ACHN (cell line): Measurements from ENCODE around the gene FBF1.

ENCODE experiments used
- DNase-seq: peaks from one replicate; pipeline ENCODE4 v3.0.0-alpha.2; 2015
- in situ Hi-C: cut with HindIII; loops from 2 replicates; pipeline ENCODE4 v1.10.0; 2017; ENCODE audit warnings: low sequenced_read_pairs, low pct_ligation_motif_present, low pct_unique_long_range_greater_than_20kb

The FBF1 gene

GRCh38 chr17:75959839-75960511, 19.1 kb upstream of the FBF1 start:
- no peak for DNase-seq
- in situ Hi-C loops = no loop called here

DNA sequence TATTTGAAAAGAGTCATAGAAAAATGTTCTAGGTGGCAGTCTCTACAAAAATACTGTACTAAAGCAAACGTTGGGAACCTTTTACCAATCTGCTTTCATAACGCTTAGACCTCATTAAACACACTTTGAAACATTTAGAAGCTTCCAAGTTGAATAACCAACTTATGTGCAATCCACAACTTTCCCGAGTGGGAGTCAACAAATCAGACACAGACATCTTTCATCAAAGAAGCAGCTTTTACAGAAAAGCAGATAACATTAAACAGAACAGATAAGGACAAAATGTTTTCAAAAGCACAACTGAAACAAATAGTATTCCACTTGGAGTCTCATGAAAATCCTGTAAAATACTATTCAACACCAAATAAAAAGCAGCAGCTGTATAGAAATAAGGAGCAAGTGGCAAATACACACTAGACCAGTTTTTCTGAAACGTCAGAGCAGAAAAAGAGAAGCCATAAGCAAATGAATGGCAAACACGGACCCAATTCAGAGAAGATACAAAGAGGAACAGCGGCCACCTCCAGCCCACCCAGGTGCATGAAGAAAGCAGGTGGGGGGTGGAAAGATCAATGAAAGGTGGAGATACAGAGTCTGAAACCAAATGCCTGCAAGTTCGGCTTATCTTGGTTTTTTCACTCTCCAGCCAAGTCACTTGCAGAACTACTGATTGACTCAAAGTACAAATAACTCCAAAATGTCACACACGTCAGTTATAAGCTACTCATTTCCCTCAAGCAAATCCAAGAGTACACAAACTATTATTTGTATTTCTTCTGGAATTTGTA, 18.4 kb upstream of the FBF1 start:
- DNase-seq = no peak

DNA sequence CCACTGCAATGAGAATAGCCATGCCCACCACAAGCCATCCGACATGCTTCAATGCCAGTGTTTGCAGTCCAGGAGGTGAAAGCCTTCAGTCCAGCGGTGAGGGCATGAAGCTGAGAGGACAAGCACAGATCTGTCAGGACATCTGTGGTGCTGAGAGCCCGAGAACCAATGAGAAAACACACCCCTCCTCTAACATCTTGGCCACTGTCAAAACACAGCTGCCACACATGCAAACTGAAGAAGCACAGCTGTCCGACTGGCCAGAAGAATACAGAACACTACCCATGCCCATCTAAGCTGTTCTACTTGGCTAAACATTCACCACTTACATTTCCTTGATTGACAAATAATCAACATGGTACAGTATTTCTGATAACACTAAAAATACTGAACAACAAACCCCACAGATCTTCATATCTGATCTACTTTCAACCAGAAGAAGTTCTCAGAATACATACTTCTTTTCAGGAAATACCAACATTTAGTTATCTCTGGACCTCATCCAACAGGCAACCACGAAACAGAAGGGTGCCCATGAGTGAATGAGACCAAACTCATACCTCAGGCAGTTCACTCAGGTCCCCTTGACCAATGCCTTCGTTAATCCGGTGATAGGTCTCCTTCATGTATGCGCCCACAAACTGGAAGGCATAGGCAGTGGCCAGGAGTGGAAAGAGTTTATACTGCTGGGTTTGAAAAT, 10.2 kb upstream of the FBF1 start:
- in situ Hi-C loops = no loop called here
- peak; percentile 71 for DNase-seq

More for the DNA sequence above, 18.4 kb upstream of the FBF1 start:
- in situ Hi-C loops = no loop called here

GRCh38 chr17:75950421-75950820, 9.6 kb upstream of the FBF1 start:
- no peak for DNase-seq
- in situ Hi-C loops = no loop called here

- no peak for DNase-seq
- in situ Hi-C loops = no loop called here
Observed at GRCh38 chr17:75945211-75945610, 4.4 kb upstream of the FBF1 start.

DNA sequence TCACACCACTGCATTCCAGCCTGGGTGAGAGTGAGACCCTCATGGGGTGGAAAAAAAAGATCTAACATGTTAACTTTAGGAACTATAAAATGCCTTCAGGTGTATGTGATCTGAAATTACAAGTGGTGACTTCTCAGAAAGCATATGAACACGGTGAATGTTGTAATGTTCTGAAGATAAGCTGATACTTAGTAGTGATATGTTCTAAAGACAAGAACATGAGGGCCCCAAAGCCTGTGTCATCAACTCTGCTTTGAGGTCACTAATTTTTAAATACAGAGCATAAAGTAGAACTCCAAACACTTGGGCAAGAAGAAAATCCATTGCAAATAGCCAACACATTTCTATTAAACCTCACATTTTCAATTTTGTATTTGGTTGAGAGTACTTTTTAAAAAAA, 2.6 kb upstream of the FBF1 start:
- in situ Hi-C loops = no loop called here
- DNase-seq = no peak

DNA sequence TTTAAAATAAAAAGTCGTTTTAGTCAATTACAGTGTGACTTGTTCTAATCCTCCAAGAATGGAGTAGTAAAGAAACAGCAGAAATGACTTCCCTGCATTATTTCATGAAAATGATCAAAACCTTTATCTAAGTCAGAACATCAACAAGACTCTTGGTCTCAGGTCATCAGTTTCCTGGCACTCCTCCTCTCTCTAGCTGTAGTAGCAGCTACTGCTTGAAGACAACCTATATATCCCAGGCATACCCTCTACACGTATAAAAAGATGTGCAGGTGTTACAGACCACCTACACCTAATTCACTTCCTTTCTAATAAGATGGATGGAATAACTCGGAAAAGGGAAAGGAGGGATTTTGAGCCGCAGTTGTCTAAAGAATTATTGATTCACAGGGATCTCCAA, 1.6 kb upstream of the FBF1 start:
- DNase-seq = no peak

GRCh38 chr17:75941442-75941819, 589 bp upstream of the FBF1 start:
- in situ Hi-C loops = no loop called here
- no peak for DNase-seq

More for the DNA sequence above, 1.6 kb upstream of the FBF1 start:
- in situ Hi-C loops = no loop called here

- in situ Hi-C loops = no loop called here
- DNase-seq = no peak
Observed at GRCh38 chr17:75937652-75938051, 3.2 kb downstream of the FBF1 start.

- in situ Hi-C loops = no loop called here
- DNase-seq = no peak
Observed at GRCh38 chr17:75933808-75934207, 7.0 kb downstream of the FBF1 start.

DNA sequence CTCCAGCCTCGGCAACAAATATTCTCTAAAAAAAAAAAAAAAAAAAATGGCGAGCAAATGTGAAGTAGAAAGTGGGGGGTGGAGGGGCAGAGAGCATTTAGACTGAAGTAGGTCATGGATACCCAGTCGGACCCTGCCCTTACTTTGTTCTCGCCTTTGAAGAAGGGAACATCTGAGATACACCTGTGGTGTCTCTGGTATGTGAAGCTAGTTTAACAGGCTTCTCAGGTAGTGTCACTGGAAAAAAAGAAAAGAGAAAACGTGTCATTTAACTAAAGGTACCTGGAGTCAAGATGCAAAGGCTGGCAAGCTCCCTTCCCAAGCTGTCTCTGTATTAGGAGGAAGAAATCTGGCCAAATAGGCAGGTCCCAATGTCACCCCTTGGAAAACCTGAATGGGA, 8.0 kb downstream of the FBF1 start:
- in situ Hi-C loops = no loop called here
- DNase-seq = no peak

DNA sequence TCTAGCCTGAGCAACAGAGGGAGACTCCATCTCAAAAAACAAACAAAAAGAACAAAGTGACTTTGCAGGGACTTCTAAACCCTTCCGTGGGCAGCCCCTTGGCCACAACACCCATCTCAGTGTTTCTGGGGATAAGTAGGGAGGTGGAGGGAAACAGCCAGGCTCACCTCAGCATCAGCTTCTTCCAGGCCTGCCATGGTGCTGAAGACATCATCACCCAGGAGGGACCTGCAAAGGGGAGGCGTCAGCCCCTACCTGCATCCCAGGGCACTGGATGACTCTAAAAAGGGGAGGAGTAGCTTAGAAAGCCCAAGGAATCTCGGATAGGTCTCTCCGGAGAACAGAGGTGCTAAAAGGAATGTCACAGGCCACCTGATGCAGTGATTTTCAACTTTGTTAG, 9.8 kb downstream of the FBF1 start:
- DNase-seq = no peak
- in situ Hi-C loops = no loop called here

DNA sequence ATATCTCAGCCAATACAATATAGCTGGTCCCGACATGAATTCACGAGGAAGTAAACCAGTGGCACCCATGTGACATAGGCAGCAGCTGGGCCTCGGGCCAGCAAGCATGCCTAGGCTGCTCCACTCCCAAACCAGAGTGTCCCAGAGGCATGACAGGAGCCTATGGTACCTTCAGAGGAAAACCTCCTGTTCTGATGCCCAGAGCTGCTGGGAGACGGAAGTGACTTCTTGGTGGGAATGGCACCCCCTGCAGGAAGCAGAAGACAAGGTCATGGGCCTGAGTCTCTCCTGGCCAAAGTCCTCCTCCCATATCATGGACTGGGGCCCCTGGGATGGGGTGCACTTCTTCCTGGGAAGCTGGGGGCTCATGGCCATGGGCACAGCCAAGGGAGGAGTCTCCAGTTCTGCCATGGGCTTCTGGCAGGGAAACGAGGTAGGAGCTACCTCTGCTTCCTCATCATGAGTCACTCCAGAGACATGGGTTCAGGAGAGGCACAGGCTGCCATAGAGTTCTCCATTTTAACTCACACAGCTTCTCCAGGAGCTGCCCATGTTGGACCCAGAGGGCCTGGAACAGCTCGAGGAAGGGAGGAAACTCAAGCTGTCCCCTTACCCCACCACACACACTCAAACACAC, 13.4 kb downstream of the FBF1 start:
- DNase-seq = peak; percentile 19
- in situ Hi-C loops = no loop called here

DNA sequence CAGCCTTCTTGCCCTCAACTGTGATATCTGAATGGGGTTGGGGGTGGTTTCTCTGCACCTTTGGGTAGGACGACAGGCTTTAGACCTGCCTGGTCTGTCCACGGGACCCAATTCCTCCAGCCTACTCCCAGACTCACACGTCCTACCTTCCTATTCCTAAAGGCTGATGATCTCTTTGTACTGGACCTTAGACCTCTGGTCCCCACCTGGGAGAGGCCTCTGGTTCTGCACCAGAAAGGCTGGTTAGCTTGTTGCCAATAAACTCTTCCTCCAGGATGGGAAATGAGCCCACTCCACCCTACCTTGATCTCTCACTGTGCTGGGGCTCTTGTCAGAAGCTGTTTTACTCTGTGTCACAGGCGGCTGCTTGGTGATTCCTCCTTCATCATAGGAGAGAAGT, 14.4 kb downstream of the FBF1 start:
- in situ Hi-C loops = no loop called here
- DNase-seq = no peak

- in situ Hi-C loops = no loop called here
Observed at GRCh38 chr17:75925912-75926311, 14.9 kb downstream of the FBF1 start.

GRCh38 chr17:75925103-75925502, 15.7 kb downstream of the FBF1 start:
- DNase-seq = no peak
- in situ Hi-C loops = no loop called here

More at GRCh38 chr17:75925912-75926311, 14.9 kb downstream of the FBF1 start:
- DNase-seq = no peak

DNA sequence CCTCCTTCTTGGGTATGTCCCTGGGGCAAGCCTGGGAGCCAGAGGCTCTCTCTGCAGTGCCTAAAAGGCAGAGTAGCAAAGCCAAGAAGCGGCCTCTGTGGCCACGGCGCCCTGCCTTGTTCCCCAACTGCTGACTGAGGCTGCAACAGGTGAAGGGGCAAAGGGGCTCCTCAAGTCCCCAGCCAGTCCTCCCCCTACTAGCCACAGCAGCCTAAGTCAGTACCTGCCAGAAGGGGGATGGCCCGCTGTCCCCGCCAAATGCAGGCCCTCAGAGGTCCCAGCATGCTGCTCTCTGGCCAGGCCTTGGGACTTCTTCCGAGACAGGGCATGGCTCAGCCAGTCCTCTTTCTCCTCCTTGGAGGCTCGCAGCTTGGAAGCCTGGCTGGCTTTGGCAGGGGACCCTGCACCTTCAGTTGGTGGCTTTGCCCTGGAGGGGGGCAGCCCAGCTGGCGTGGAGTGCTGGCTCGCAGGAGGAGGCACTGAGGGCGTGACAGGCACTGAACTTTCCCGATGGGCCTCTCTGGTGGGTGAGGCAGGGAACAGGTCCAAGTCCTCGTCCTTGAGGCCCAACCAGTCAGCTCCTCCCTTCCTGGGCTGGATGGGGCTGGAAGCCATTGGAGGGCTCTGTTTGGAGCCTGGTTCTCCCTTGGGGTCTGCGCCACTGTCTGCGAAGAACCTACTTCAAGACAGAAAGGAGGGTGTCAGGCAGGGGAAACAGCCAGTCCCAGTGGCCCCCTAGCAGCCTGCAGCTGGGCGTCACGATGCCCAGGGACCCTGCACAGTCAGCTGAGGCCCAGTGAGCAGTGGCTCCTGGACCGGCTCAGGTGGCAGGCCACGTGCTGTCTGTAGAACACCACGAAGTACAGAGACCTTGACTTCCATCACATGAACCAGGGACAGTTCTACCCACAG, 17.6 kb downstream of the FBF1 start:
- no peak for DNase-seq
- in situ Hi-C loops = no loop called here
